Measurements from ENCODE around the gene CATSPER4.

The CATSPER4 gene

DNA sequence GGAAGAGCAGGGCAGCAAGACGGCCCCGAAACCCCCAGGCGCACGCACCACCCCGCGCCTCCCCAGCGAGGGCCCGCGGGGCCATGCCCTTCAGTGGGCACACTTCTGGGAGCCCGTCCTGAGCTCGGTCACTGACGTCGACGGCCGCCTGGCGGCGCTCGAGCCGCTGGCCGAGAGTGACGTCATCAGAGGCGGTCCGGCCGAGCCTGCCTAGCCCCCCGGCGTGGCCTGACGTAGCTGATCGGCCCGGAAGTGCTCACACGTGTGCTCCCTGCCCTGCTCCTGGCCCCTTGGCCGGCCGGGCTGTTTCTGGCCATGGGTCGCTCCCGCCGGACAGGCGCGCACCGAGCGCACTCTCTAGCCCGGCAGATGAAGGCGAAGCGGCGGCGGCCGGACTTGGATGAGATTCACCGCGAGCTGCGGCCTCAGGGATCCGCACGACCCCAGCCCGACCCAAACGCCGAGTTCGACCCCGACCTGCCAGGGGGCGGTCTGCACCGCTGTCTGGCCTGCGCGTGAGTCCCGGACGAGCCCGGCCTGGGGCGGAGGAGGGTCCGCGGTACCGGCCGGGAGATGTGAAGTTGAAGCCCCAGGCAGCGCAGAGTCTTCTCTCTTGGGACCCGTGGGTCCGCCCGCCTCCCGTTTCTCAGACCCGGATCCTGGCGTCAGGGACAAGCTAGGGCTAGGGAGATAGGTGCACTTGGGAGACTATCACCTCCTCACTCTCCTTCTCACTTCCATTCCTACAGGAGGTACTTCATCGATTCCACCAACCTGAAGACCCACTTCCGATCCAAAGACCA, 20.5 kb upstream of the CATSPER4 start, which contains the start of gene ZNF593 (continued):
- TF ChIP-seq, protein P1, sequence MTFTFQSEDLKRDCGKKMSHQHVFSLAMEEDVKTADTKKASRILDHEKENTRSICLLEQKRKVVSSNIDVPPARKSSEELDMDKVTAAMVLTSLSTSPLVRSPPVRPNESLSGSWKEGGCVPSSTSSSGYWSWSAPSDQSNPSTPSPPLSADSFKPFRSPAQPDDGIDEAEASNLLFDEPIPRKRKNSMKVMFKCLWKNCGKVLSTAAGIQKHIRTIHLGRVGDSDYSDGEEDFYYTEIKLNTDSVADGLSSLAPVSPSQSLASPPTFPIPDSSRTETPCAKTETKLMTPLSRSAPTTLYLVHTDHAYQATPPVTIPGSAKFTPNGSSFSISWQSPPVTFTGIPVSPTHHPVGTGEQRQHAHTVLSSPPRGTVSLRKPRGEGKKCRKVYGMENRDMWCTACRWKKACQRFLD (tag by site-specific recombination; IDR thresholded peaks at IDR 0.05) = peak; percentile 67; the same call in 1 of the 2 replicates
- TF ChIP-seq, protein P2, sequence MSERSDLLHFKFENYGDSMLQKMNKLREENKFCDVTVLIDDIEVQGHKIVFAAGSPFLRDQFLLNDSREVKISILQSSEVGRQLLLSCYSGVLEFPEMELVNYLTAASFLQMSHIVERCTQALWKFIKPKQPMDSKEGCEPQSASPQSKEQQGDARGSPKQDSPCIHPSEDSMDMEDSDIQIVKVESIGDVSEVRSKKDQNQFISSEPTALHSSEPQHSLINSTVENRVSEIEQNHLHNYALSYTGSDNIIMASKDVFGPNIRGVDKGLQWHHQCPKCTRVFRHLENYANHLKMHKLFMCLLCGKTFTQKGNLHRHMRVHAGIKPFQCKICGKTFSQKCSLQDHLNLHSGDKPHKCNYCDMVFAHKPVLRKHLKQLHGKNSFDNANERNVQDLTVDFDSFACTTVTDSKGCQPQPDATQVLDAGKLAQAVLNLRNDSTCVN (tag by site-specific recombination; optimal IDR thresholded peaks at IDR 0.05) = peak; percentile 86
- TF ChIP-seq ZNF426 (tag by site-specific recombination; IDR thresholded peaks at IDR 0.05) (no peak), KLF16 (tag by site-specific recombination; IDR thresholded peaks at IDR 0.05) (peak; percentile 92), GLIS2 (tag by site-specific recombination; IDR thresholded peaks at IDR 0.05) (peak; percentile 98), SCRT1 (tag by site-specific recombination; IDR thresholded peaks at IDR 0.05; ENCODE audit: borderline replicate concordance) (no peak), HOXA7 (CRISPR knock-in tag; IDR thresholded peaks at IDR 0.05; ENCODE audit: borderline replicate concordance) (no peak), ZNF555 (tag by site-specific recombination; conservative IDR thresholded peaks at IDR 0.05) (no peak), ZBTB1 (tag by site-specific recombination; IDR thresholded peaks at IDR 0.05) (peak; percentile 85; the same call in 1 of the 2 replicates), ZNF658 (tag by site-specific recombination; IDR thresholded peaks at IDR 0.05) (peak; percentile 24; the same call in 1 of the 2 replicates), ZNF544 (tag by site-specific recombination; IDR thresholded peaks at IDR 0.05) (no peak), ZNF184 (tag by site-specific recombination; IDR thresholded peaks at IDR 0.05) (peak; percentile 81), SCRT2 (tag by site-specific recombination; IDR thresholded peaks at IDR 0.05) (peak; percentile 46; the same call in 1 of the 2 replicates), TRIM28 (IDR thresholded peaks at IDR 0.05; ENCODE audit: borderline replicate concordance, low read length) (no peak), ZNF792 (tag by site-specific recombination; IDR thresholded peaks at IDR 0.05) (peak; percentile 85; the same call in 1 of the 2 replicates), ZNF677 (tag by site-specific recombination; IDR thresholded peaks at IDR 0.05) (no peak), ZIC2 (tag by site-specific recombination; IDR thresholded peaks at IDR 0.05) (peak; percentile 83), ZNF350 (tag by site-specific recombination; IDR thresholded peaks at IDR 0.05) (no peak), ZNF510 (tag by site-specific recombination; IDR thresholded peaks at IDR 0.05; ENCODE audit: insufficient replicate concordance) (no peak), ZBTB7A (tag by site-specific recombination; IDR thresholded peaks at IDR 0.05; ENCODE audit: low read depth) (peak; percentile 99)
- TF ChIP-seq, protein P3, sequence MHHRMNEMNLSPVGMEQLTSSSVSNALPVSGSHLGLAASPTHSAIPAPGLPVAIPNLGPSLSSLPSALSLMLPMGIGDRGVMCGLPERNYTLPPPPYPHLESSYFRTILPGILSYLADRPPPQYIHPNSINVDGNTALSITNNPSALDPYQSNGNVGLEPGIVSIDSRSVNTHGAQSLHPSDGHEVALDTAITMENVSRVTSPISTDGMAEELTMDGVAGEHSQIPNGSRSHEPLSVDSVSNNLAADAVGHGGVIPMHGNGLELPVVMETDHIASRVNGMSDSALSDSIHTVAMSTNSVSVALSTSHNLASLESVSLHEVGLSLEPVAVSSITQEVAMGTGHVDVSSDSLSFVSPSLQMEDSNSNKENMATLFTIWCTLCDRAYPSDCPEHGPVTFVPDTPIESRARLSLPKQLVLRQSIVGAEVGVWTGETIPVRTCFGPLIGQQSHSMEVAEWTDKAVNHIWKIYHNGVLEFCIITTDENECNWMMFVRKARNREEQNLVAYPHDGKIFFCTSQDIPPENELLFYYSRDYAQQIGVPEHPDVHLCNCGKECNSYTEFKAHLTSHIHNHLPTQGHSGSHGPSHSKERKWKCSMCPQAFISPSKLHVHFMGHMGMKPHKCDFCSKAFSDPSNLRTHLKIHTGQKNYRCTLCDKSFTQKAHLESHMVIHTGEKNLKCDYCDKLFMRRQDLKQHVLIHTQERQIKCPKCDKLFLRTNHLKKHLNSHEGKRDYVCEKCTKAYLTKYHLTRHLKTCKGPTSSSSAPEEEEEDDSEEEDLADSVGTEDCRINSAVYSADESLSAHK (tag by site-specific recombination; IDR thresholded peaks at IDR 0.05) = peak; percentile 61
- TF ChIP-seq, protein P4, sequence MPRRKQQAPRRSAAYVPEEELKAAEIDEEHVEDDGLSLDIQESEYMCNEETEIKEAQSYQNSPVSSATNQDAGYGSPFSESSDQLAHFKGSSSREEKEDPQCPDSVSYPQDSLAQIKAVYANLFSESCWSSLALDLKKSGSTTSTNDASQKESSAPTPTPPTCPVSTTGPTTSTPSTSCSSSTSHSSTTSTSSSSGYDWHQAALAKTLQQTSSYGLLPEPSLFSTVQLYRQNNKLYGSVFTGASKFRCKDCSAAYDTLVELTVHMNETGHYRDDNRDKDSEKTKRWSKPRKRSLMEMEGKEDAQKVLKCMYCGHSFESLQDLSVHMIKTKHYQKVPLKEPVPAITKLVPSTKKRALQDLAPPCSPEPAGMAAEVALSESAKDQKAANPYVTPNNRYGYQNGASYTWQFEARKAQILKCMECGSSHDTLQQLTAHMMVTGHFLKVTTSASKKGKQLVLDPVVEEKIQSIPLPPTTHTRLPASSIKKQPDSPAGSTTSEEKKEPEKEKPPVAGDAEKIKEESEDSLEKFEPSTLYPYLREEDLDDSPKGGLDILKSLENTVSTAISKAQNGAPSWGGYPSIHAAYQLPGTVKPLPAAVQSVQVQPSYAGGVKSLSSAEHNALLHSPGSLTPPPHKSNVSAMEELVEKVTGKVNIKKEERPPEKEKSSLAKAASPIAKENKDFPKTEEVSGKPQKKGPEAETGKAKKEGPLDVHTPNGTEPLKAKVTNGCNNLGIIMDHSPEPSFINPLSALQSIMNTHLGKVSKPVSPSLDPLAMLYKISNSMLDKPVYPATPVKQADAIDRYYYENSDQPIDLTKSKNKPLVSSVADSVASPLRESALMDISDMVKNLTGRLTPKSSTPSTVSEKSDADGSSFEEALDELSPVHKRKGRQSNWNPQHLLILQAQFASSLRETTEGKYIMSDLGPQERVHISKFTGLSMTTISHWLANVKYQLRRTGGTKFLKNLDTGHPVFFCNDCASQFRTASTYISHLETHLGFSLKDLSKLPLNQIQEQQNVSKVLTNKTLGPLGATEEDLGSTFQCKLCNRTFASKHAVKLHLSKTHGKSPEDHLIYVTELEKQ (tag by site-specific recombination; IDR thresholded peaks at IDR 0.05; ENCODE audit: borderline replicate concordance) = peak; percentile 84
- TF ChIP-seq, protein P5, sequence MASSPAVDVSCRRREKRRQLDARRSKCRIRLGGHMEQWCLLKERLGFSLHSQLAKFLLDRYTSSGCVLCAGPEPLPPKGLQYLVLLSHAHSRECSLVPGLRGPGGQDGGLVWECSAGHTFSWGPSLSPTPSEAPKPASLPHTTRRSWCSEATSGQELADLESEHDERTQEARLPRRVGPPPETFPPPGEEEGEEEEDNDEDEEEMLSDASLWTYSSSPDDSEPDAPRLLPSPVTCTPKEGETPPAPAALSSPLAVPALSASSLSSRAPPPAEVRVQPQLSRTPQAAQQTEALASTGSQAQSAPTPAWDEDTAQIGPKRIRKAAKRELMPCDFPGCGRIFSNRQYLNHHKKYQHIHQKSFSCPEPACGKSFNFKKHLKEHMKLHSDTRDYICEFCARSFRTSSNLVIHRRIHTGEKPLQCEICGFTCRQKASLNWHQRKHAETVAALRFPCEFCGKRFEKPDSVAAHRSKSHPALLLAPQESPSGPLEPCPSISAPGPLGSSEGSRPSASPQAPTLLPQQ (tag by site-specific recombination; IDR thresholded peaks at IDR 0.05) = peak; percentile 83
- TF ChIP-seq, protein P6, sequence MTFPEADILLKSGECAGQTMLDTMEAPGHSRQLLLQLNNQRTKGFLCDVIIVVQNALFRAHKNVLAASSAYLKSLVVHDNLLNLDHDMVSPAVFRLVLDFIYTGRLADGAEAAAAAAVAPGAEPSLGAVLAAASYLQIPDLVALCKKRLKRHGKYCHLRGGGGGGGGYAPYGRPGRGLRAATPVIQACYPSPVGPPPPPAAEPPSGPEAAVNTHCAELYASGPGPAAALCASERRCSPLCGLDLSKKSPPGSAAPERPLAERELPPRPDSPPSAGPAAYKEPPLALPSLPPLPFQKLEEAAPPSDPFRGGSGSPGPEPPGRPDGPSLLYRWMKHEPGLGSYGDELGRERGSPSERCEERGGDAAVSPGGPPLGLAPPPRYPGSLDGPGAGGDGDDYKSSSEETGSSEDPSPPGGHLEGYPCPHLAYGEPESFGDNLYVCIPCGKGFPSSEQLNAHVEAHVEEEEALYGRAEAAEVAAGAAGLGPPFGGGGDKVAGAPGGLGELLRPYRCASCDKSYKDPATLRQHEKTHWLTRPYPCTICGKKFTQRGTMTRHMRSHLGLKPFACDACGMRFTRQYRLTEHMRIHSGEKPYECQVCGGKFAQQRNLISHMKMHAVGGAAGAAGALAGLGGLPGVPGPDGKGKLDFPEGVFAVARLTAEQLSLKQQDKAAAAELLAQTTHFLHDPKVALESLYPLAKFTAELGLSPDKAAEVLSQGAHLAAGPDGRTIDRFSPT (tag by site-specific recombination; IDR thresholded peaks at IDR 0.05) = peak; percentile 99

Data from HEK293 (cell line).